ENCODE measurements around the gene SETBP1. TPM values are rescaled to one million over a fixed set of nuclear protein-coding genes. Genes with fewer than 3 reads are reported as not detected.

Gene SETBP1
- total and polyA plus RNA-seq, 2 of the 8 experiments (the other 6 are each of a cell fraction or from before 2014, with no cell fraction given), result 2.0 to 6.5 TPM

- H4K8ac ChIP-seq (ENCODE audit: extremely low read depth, insufficient read depth, low read length), result no peak overlapping the region
- no peak overlapping the region for H2BK15ac ChIP-seq (ENCODE audit: low read length)
- H2BK12ac ChIP-seq (ENCODE audit: low read depth, low read length), result no peak overlapping the region
- FAIRE-seq, result no peak
- no peak overlapping the region for H3K56ac ChIP-seq (replicated peaks; ENCODE audit: insufficient read length, low read depth, low read length)
- ChIA-PET CTCF (ENCODE audit: partially characterized antibody) (no interaction called here), POLR2A (ENCODE audit: partially characterized antibody) (no interaction called here)
- no peak overlapping the region for H3K4me3 ChIP-seq (ENCODE audit: extremely low read depth in 1 of 4, insufficient read depth in 2 of 4, low read depth in 3 of 4, low read length in 4 of 4)
- no peak for TF ChIP-seq GABPA (IDR thresholded peaks at IDR 0.05; ENCODE audit: borderline replicate concordance, insufficient read depth, low read length)
- H2BK120ac ChIP-seq (replicated peaks; ENCODE audit: low read depth, low read length), result no peak overlapping the region
- H3K18ac ChIP-seq (ENCODE audit: extremely low read depth, low read length), result no peak overlapping the region
- no peak for DNase-seq (ENCODE audit: low read depth in 1 of 2, low spot score in 2 of 2)
- H2BK5ac ChIP-seq (ENCODE audit: low read depth, low read length), result no peak overlapping the region
- H3K27ac ChIP-seq (ENCODE audit: low read depth, low read length), result no peak overlapping the region
- H3K14ac ChIP-seq (ENCODE audit: insufficient read length), result no peak overlapping the region
- no peak overlapping the region for H3K4me2 ChIP-seq (ENCODE audit: insufficient read depth in 1 of 2, low read depth in 2 of 2, low read length in 2 of 2)
- H2AFZ ChIP-seq (ENCODE audit: low read length), result no peak overlapping the region
- H2AK5ac ChIP-seq (ENCODE audit: low read depth, low read length), result no peak overlapping the region
- H4K91ac ChIP-seq (replicated peaks; ENCODE audit: insufficient read length, low read length), result no peak overlapping the region
- no peaks in the 10 kb centered on the region for H3K4me1 ChIP-seq (replicated peaks in 1 of 4; ENCODE audit: control insufficient read depth in 3 of 4, insufficient read depth in 4 of 4, low read length in 3 of 4)
- no peaks in the 10 kb centered on the region for H4K20me1 ChIP-seq (replicated peaks in 1 of 2; ENCODE audit: control insufficient read depth in 1 of 2, insufficient read depth in 2 of 2, low read length in 2 of 2)
- no peak overlapping the region for H3K9ac ChIP-seq (replicated peaks in 1 of 4; ENCODE audit: extremely low read depth in 1 of 4, low read depth in 3 of 4, low read length in 3 of 4)
- no peaks in the 10 kb centered on the region for H3K36me3 ChIP-seq (ENCODE audit: control insufficient read depth in 2 of 4, insufficient read depth in 4 of 4, low read length in 3 of 4)
- no peak overlapping the region for H2BK20ac ChIP-seq (ENCODE audit: low read length)
- H4K5ac ChIP-seq (ENCODE audit: insufficient read length, low read depth, low read length), result no peak overlapping the region
- H3K79me1 ChIP-seq (ENCODE audit: low read depth, low read length), result no peaks in the 10 kb centered on the region
- H3K23ac ChIP-seq (ENCODE audit: insufficient read length), result no peak overlapping the region
- no peaks in the 10 kb centered on the region for H3K79me2 ChIP-seq (ENCODE audit: control insufficient read depth in 1 of 2, insufficient read depth in 2 of 2, low read length in 2 of 2)
- no peaks in the 10 kb centered on the region for H3K9me3 ChIP-seq (ENCODE audit: insufficient read depth in 2 of 2, low read depth in 1 of 2, low read length in 1 of 2)
- no peak overlapping the region for H3K4ac ChIP-seq (replicated peaks; ENCODE audit: insufficient read length, low read depth, low read length)
- no peaks in the 10 kb centered on the region for H3K23me2 ChIP-seq (ENCODE audit: low read depth, low read length)
- H3K27me3 ChIP-seq (replicated peaks in 1 of 4; ENCODE audit: control insufficient read depth in 3 of 4, extremely low read depth in 1 of 4, insufficient read depth in 3 of 4, low read length in 3 of 4), result no peaks in the 10 kb centered on the region
These were observed 392.9 kb downstream of the SETBP1 start for GRCh38 chr18:45073556-45073955.

Measured in H1 (cell line).